DND-41 (cell line): Measurements from ENCODE around the gene SLC5A5.
A peak's percentile ranks its signal among the peaks of the same experiment; 100 is the strongest.

Experiments
- ATAC-seq: fragments of 200-7000 bp; cut with Tn5 transposase; 3 replicates; pipeline ENCODE4 v1.9.1; 2021; ENCODE audit warnings: low read depth; ENCODE audit not compliant: insufficient read depth
- DNase-seq: peaks from one replicate; pipeline ENCODE4 v3.0.0-alpha.2; 2020
- H2AFZ ChIP-seq: 2 replicates; pipeline ENCODE4 v1.6.0; 2012; ENCODE audit warnings: low read depth, low read length
- H3K27ac ChIP-seq: 2 replicates; pipeline ENCODE4 v1.5.1; 2012; ENCODE audit warnings: low read length, inconsistent platforms
- H3K27me3 ChIP-seq: fragments of 200-600 bp; sonication (generic); 2 replicates; pipeline ENCODE4 v1.6.0; 2012; ENCODE audit warnings: low read length, mild to moderate bottlenecking, inconsistent platforms; ENCODE audit not compliant: insufficient read depth, poor library complexity
- H3K36me3 ChIP-seq: 2 replicates; pipeline ENCODE4 v1.5.1; 2012; ENCODE audit warnings: low read length, inconsistent platforms; ENCODE audit not compliant: insufficient read depth
- H3K4me1 ChIP-seq: 2 replicates; pipeline ENCODE4 v1.5.1; 2012; ENCODE audit warnings: mild to moderate bottlenecking, low read length; ENCODE audit not compliant: insufficient read depth
- H3K4me2 ChIP-seq: 2 replicates; pipeline ENCODE4 v1.6.0; 2012; ENCODE audit warnings: mild to moderate bottlenecking, moderate library complexity, low read length, inconsistent platforms; ENCODE audit not compliant: insufficient read depth
- H3K4me3 ChIP-seq, 2 experiments: fragments of 200-600 bp in 1 of 2; shearing (Covaris generic) in 1 of 2; 2 replicates each; pipeline ENCODE4 v1.5.1; 2012 to 2016; ENCODE audit warnings: inconsistent platforms in 2 of 2, low read length in 2 of 2, mild to moderate bottlenecking in 2 of 2, low read depth in 1 of 2, moderate library complexity in 1 of 2
- H3K79me2 ChIP-seq: 2 replicates; pipeline ENCODE4 v1.6.0; 2012; ENCODE audit warnings: low read length, inconsistent platforms; ENCODE audit not compliant: insufficient read depth
- H3K9ac ChIP-seq: 2 replicates; pipeline ENCODE4 v1.6.0; 2012; ENCODE audit warnings: low read depth, mild to moderate bottlenecking, inconsistent platforms, low read length, moderate library complexity
- H3K9me3 ChIP-seq: 2 replicates; pipeline ENCODE4 v1.5.1; 2012; ENCODE audit warnings: low read length, moderate library complexity, mild to moderate bottlenecking, inconsistent platforms; ENCODE audit not compliant: insufficient read depth, severe bottlenecking
- H4K20me1 ChIP-seq: 2 replicates; pipeline ENCODE4 v1.6.0; 2012; ENCODE audit warnings: low read length; ENCODE audit not compliant: insufficient read depth
- EZH2 ChIP-seq: IDR thresholded peaks from 3 replicates; pipeline ENCODE4 v1.6.1; 2012; ENCODE audit warnings: borderline replicate concordance, low read depth, mild to moderate bottlenecking, moderate library complexity, low read length, inconsistent platforms; ENCODE audit not compliant: severe bottlenecking
- TF ChIP-seq, protein P1 (sequence below): IDR thresholded peaks from 2 replicates; pipeline ENCODE4 v1.5.1; 2012; ENCODE audit warnings: borderline replicate concordance, low read length, moderate library complexity, mild to moderate bottlenecking; ENCODE audit not compliant: poor library complexity, severe bottlenecking; ENCODE audit errors: extremely low read depth

Gene SLC5A5

DNA sequence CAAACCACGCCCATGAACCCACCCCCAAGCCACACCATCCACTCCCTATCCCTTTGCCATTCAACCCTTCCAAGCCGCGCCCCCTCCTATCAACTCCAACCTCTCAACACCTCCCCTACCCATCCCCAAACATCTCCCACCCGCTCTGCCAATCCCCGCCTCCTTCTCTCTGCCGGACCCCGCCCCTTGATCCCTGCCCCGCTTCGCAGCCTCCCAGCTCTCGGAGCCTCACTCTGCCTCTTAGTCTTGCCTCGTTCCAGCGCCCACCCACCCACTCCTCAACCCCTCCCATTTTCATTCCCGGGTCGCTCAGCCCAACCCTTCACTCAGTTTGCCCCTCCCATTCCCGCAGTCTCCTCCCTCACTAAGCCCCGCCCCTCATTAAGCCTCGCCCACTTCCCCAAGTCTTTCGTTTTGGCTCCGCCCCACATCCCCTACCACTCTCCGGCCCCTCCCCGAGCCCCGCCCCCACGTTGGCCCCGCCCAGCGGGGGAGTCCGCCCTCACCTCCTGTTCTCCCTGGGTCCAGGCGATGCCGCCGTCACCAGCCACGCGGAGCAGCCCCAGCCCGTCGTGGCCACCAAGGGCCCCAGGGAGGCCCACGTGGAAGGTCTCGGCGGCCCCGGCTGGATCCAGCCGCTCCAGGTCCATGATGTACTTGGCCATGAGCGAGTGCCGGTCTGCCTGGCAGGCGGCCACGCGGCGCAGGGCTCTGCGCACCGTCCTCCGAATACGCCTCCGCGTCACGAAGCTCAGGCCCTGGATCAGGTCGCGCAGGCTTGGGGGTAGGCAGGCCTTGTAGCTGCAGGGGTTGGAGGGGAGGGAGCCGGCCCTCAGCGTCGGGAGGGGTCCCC, 29.7 kb upstream of the SLC5A5 start:
- peaks cover 5% of the 10 kb centered on the region; the same call in 1 of the 2 replicates for H3K4me1 ChIP-seq
- H4K20me1 ChIP-seq = no peaks in the 10 kb centered on the region
- TF ChIP-seq, protein P1, sequence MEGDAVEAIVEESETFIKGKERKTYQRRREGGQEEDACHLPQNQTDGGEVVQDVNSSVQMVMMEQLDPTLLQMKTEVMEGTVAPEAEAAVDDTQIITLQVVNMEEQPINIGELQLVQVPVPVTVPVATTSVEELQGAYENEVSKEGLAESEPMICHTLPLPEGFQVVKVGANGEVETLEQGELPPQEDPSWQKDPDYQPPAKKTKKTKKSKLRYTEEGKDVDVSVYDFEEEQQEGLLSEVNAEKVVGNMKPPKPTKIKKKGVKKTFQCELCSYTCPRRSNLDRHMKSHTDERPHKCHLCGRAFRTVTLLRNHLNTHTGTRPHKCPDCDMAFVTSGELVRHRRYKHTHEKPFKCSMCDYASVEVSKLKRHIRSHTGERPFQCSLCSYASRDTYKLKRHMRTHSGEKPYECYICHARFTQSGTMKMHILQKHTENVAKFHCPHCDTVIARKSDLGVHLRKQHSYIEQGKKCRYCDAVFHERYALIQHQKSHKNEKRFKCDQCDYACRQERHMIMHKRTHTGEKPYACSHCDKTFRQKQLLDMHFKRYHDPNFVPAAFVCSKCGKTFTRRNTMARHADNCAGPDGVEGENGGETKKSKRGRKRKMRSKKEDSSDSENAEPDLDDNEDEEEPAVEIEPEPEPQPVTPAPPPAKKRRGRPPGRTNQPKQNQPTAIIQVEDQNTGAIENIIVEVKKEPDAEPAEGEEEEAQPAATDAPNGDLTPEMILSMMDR = no peak
- TF ChIP-seq EZH2 = no peak
- H3K79me2 ChIP-seq = 0 out of 2 replicates have a peak, but pooled peaks cover 3% of the 10 kb centered on the region
- no peak overlapping the region for H3K4me3 ChIP-seq
- peak; percentile 58 for ATAC-seq
- no peaks in the 10 kb centered on the region for H3K9me3 ChIP-seq
- no peaks in the 10 kb centered on the region for H3K27me3 ChIP-seq
- no peak overlapping the region for H2AFZ ChIP-seq
- no peak overlapping the region for H3K4me2 ChIP-seq
- DNase-seq = peak; percentile 57
- 0 out of 2 replicates have a peak, but pooled peaks cover 6% of the 10 kb centered on the region for H3K36me3 ChIP-seq
- no peak overlapping the region for H3K27ac ChIP-seq
- no peak overlapping the region for H3K9ac ChIP-seq

DNA sequence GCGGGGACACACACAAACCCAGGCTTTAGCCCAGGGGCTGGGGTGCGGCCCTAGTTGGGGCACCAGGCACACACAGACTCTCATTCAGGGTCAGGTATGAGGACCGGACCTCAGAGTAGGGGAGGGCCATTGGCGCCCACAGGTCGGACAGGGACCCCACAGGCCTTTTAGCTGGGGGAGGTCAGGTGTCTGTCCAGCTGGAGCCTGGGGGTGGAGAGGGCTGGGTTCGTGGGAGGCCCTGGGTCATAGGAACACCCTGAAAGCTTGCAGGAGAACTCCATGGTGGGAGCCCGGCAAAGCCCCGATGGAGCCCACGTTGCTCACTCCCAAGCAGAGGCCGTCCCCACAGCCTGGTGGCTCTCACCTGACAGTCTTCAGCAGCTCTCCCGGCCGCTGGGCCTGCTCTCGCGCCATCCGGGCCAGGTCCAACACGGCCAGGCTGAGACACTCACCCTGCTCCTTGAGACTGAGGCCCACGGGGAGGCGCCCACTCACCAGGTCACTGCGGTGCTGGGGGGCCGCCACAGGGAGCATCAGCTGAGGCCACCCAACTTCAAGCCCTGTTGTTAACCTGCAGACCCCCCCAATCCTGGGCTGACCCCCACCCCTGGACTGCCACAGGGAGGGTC, 29.0 kb upstream of the SLC5A5 start:
- DNase-seq = no peak
- TF ChIP-seq EZH2 = no peak
- TF ChIP-seq, protein P1 = no peak
- H3K27ac ChIP-seq = no peak overlapping the region
- no peak overlapping the region for H2AFZ ChIP-seq
- 0 out of 2 replicates have a peak, but pooled peaks cover 4% of the 10 kb centered on the region for H3K79me2 ChIP-seq
- H3K27me3 ChIP-seq = no peaks in the 10 kb centered on the region
- H4K20me1 ChIP-seq = no peaks in the 10 kb centered on the region
- no peak overlapping the region for H3K4me3 ChIP-seq
- H3K9ac ChIP-seq = no peak overlapping the region
- no peak for ATAC-seq
- H3K4me1 ChIP-seq = peaks cover 12% of the 10 kb centered on the region
- H3K4me2 ChIP-seq = no peak overlapping the region
- H3K36me3 ChIP-seq = 0 out of 2 replicates have a peak, but pooled peaks cover 6% of the 10 kb centered on the region
- H3K9me3 ChIP-seq = no peaks in the 10 kb centered on the region

DNA sequence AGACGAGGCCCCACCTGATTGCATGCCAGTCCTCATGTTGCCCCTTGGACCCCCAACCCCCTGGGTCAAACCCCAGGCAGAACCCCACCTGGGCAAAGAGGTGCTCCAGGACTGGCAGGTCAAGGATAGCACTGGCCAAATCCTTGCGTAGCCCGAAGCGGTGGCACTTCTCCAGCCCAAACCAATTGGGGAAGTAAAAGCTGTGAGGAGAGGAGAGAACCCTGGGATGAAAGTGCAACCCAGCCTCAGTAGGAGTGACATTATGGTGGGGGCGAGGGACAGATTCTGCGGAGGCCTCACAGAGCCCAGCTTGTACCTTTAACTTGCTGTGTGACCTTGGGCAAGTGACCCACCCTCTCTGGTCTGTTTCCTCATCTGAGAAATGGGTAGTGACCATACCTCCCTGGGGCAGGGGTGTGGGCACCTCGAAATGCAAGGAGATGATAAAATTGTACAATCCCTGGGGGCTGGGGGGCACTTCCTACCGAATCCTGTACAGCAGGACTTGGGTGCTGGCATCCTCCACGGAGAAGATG, 28.4 kb upstream of the SLC5A5 start:
- Histone ChIP-seq H3K79me2 (0 out of 2 replicates have a peak, but pooled peaks cover 4% of the 10 kb centered on the region), H3K4me3 (no peak overlapping the region), H3K9ac (no peak overlapping the region)

More for the DNA sequence above, 28.4 kb upstream of the SLC5A5 start:
- no peak overlapping the region for H3K27ac ChIP-seq
- H3K9me3 ChIP-seq = no peaks in the 10 kb centered on the region
- peaks cover 17% of the 10 kb centered on the region for H3K4me1 ChIP-seq
- no peaks in the 10 kb centered on the region for H3K27me3 ChIP-seq
- no peak overlapping the region for H2AFZ ChIP-seq
- DNase-seq (no peak), ATAC-seq (no peak)
- H3K4me2 ChIP-seq = no peak overlapping the region
- no peaks in the 10 kb centered on the region for H4K20me1 ChIP-seq
- TF ChIP-seq EZH2 = no peak
- TF ChIP-seq, protein P1 = no peak
- H3K36me3 ChIP-seq = 0 out of 2 replicates have a peak, but pooled peaks cover 6% of the 10 kb centered on the region
